Measurements from ENCODE around the gene FAM20C.

GRCh38 chr7:226281-226895 lies 34.0 kb downstream of the FAM20C start:
- TF ChIP-seq CTCF (conservative IDR thresholded peaks at IDR 0.05; ENCODE audit: low read depth, low read length): no peak
- TF ChIP-seq EZH2 (IDR thresholded peaks at IDR 0.05; ENCODE audit: borderline replicate concordance, low read depth, low read length, poor library complexity, severe bottlenecking): no peak

All from A673 (cell line).